Measurements from ENCODE around the gene RAB17. TPM values are rescaled to one million over a fixed set of nuclear protein-coding genes. Genes with fewer than 3 reads are reported as not detected.

The RAB17 gene
- total and polyA plus RNA-seq, 2 of the 4 experiments (the other 2 are of a cell fraction): 0.41 TPM; not detected in 1

- Histone ChIP-seq H3K36me3 (ENCODE audit: control insufficient read depth, insufficient read depth, low read length) (peaks cover 3% of the 10 kb centered on the region), H2BK120ac (ENCODE audit: low read depth, low read length) (no peak overlapping the region), H2AK9ac (replicated peaks; ENCODE audit: low read depth, low read length, poor library complexity) (no peak overlapping the region), H3K9me1 (ENCODE audit: insufficient read depth, low read length) (peaks cover 15% of the 10 kb centered on the region), H3K4me2 (ENCODE audit: low read depth, low read length) (no peak overlapping the region), H3K4me1 (ENCODE audit: control insufficient read depth, insufficient read depth, low read length) (no peaks in the 10 kb centered on the region; the same call in 1 of the 2 replicates), H3K23ac (ENCODE audit: low read depth, low read length) (no peak overlapping the region; the same call in 1 of the 2 replicates), H4K8ac (ENCODE audit: low read depth in 2 of 2, low read length in 2 of 2) (no peak overlapping the region), H3K27ac (ENCODE audit: insufficient read depth, low read length) (no peak overlapping the region), H3K9ac (ENCODE audit: low read depth, low read length) (no peak overlapping the region), H2BK5ac (ENCODE audit: low read depth, low read length, poor library complexity, severe bottlenecking) (no peak overlapping the region), H3K27me3 (ENCODE audit: control insufficient read depth, insufficient read depth, low read length) (no peaks in the 10 kb centered on the region), H3K79me1 (ENCODE audit: low read depth in 1 of 2, low read length in 2 of 2) (peaks cover 47 to 90% of the 10 kb centered on the region in 2 experiments), H3K4ac (ENCODE audit: low read depth, low read length) (no peak overlapping the region), H2BK20ac (ENCODE audit: low read depth, low read length) (no peak overlapping the region), H3K9me3 (ENCODE audit: control insufficient read depth, insufficient read depth, low read length) (no peaks in the 10 kb centered on the region), H2BK15ac (ENCODE audit: low read depth, low read length) (no peak overlapping the region), H2AK5ac (ENCODE audit: low read depth, low read length) (peak overlapping the region; percentile 13; the same call in 1 of the 2 replicates), H4K91ac (ENCODE audit: insufficient read depth, low read depth, low read length) (no peak overlapping the region), H3K4me3 (ENCODE audit: insufficient read depth, low read depth, low read length) (no peak overlapping the region), H3K14ac (replicated peaks; ENCODE audit: low read depth, low read length) (no peak overlapping the region), H4K5ac (ENCODE audit: low read depth, low read length) (no peak overlapping the region), H3K56ac (ENCODE audit: extremely low read depth, insufficient read depth, low read length) (no peak overlapping the region), H4K20me1 (ENCODE audit: insufficient read depth, low read length) (peaks cover 51% of the 10 kb centered on the region), H3K18ac (ENCODE audit: low read depth, low read length) (no peak overlapping the region), H2AFZ (replicated peaks; ENCODE audit: low read length, poor library complexity) (no peak overlapping the region)
- dilution Hi-C loops (cut with HindIII; ENCODE audit: low sequenced_read_pairs, unreplicated experiment): no loop called here
- in situ Hi-C loops (cut with MboI; ENCODE audit: low sequenced_read_pairs): no loop called here
- POLR2A ChIA-PET (ENCODE audit: unreplicated experiment): no interaction called here
- intact Hi-C loops (cut with micrococcal nuclease): no loop called here
- DNase-seq (no peak), ATAC-seq (ENCODE audit: low read depth) (no peak)
- CTCF ChIA-PET: interaction anchor here (1.1 kb wide), 1 partner anchor 21 kb away, joined by 3 read pairs; no protein-coding TSS in a partner anchor
- no TSS peak for BruUV-seq (replicated peaks)
- 89% methylated on average over 3 of the region's 6 CpGs; no CpG with 5 or more reads in 1 of the 2 experiments for WGBS, 2 experiments (ENCODE audit: extremely low coverage in 2 of 2, insufficient read length in 1 of 2)
- TF ChIP-seq POLR2A (IDR thresholded peaks at IDR 0.05; ENCODE audit: low read depth, low read length) (no peak), CTCF (conservative IDR thresholded peaks at IDR 0.05; ENCODE audit: low read depth, low read length) (no peak), USF2 (IDR thresholded peaks at IDR 0.05; ENCODE audit: low read depth, low read length) (no peak), MXI1 (IDR thresholded peaks at IDR 0.05; ENCODE audit: borderline replicate concordance, low read depth, low read length) (no peak), NFE2L2 (IDR thresholded peaks at IDR 0.05; ENCODE audit: low read depth, low read length) (no peak), ELK1 (IDR thresholded peaks at IDR 0.05; ENCODE audit: borderline replicate concordance, low read depth, low read length) (no peak), CEBPB (IDR thresholded peaks at IDR 0.05; ENCODE audit: low read depth, low read length) (no peak), MAFK (IDR thresholded peaks at IDR 0.05; ENCODE audit: low read depth, low read length) (no peak), SMC3 (IDR thresholded peaks at IDR 0.05; ENCODE audit: low read depth, low read length) (no peak), FOS (IDR thresholded peaks at IDR 0.05; ENCODE audit: low read depth, low read length) (no peak), RAD21 (IDR thresholded peaks at IDR 0.05; ENCODE audit: low read length) (no peak), MAZ (IDR thresholded peaks at IDR 0.05; ENCODE audit: borderline replicate concordance, low read depth, low read length) (no peak), RCOR1 (IDR thresholded peaks at IDR 0.05; ENCODE audit: insufficient replicate concordance, low read length) (no peak), RFX5 (IDR thresholded peaks at IDR 0.05; ENCODE audit: low read depth, low read length) (no peak)
These were observed 49.3 kb upstream of the RAB17 start for GRCh38 chr2:237639836-237640220.

All from IMR-90 (cell line).